Measurements from ENCODE around the gene CLIP4.

The CLIP4 gene

DNA sequence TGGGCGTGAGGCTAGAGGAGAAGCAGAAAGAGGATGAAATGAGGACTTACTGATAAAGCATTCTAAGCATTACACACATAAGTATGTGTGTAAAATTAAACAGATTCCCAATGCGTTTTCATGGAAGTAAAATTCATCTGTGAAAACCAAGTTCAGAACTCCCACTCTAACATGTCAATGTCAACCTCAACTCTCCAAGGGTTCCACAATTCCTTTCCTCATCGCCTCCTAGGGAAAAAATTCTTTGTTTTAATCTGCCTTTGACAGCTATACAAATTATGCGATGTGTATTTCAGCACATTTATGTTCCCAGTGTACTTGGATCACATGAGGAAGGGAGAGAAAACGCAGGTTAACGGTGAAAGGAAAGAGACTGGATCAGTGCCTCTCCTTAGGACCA is 76.6 kb downstream of the CLIP4 start:
- DNase-seq (ENCODE audit: low spot score) = no peak

DNA sequence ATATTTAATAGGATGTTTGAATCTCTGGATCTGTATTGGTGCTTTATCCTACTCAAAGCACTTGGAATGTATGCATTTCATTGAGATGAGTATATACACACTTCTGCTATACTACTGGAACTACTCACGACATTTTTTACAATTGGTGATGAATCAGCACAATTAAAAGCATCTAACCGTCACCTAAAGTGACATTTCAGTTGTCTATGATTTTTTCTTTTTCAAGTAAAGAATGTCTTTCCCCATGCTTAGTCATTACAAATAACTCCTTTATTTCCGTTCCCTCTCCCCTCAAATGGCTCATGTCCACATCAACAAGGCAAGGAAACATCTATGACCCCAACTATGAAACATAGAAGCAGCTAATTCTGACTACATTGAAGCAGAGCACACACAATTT is 77.3 kb downstream of the CLIP4 start:
- peak; percentile 21 for DNase-seq (ENCODE audit: low spot score)

DNA sequence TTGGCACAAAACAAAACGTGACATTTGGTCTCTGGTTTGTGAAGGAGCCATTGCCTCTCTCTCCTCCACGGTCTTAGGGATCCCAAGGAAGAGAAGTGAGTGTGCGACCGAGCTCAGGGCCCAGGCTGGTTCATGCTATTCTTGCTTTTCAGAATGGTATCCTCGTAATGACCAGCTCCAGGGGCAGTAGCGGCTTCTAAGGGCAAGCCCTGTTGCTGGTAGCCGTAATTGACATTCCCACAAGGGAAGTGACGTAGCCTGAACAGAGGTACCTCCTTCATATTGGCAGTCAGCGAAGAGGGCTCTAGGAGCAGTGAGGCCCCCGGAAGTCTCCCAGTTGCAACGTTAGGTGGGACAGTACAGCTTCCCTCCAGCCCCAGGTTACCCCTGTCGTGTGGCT is 77.9 kb downstream of the CLIP4 start:
- DNase-seq (ENCODE audit: low spot score) = no peak

DNA sequence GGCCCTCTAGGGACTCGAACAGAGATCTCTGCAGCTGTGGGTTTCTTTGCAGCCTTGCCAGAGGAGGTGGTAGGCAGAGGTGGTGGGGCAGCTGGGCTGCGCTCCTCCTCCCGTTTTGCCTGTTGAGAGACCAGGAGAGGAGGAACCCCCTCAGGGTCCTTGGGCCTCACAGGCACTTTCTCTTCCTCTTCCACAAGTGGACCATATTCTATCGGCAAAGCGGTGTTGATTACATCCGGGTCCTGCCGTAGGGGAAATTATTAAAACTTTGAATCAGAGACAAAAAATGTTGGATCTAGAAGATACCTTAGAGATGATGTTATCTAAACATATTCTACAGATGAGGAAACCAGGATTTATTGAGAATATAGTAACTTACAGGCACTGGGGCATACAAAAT is 78.5 kb downstream of the CLIP4 start:
- DNase-seq (ENCODE audit: low spot score) = no peak

DNA sequence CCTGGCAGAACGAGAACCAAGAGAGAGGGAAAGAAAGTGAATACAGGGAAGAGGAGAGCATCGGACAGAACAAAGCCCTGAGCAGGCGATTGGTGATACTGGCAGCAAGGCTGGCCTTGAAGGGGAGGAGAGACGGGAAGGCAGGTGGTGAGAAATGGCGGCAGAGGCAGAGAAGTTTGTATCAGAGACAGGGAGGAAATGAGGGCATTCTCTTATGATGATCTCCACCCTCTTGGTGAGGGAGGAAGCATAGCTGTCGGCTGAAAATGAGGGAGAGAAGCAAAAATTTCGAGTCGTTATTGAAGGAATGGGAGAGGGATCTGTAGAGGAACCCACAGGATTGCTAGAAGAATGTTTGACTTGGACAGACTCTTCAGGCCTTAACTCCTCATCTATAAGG is 80.6 kb downstream of the CLIP4 start:
- DNase-seq (ENCODE audit: low spot score) = no peak

DNA sequence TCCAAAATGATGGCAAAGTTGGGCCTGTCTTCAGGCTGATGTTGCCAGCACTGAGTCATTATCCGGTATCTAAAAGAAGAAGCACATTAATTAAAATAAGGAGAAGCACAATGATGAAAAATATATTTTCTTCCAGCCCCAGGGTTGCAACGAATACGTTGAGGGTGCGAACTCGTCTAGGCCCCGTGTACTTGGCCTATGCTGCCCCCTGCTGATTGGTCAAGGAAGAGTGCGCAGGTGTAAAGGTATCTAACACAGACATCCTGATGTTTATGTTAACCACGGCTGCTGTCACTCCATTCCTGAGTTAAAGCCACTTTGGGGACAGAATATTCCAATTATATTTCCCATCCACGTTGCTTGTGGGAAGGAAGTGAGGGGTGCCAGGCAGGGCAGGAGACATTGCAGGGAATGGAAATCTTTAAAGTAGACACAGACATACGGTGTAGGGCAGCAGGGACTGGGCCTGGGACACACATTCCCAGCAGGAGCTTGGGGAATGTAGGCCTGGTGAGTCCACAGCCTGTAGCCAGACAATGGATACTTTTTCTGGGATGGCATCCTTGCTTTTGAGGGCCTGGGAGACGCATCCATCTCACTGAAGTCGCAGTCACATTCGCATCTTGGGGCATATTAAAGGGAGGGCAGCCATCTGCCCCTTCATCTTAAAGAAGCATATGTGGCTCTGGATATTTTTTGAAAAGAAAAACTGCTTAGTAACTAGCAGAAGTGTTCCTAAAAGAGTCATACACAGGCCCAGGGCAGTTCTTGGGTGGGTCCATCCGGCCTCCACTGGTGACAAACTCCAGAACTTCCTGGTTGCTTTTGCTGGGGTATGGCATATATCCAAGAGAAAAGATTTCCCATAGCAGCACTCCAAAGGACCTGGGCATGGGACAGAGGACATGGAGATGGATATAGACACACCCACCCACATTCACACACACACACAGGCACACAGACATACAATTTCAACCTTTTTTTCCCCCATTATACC is 81.9 kb downstream of the CLIP4 start:
- DNase-seq (ENCODE audit: low spot score) = peak; percentile 52

DNA sequence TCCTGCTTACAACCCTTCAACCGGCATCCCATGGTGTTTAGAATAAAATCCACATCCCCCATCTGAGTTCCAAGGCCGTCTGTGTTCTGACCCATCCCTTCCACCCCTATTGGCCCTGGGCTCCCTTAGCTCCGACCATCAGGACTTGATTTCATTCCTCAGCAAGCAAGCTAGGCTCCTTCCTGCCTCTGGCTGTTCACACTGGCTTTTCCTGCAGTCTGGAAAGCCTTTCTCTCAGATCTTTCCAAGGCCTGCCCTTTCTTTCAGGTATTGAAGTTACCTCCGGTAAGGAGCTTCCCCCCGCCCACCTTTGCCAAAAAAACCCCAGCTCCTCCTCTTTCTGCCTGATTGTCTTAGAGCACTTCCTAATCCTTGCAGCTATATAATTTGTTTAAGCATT is 86.8 kb downstream of the CLIP4 start:
- no peak for DNase-seq (ENCODE audit: low spot score)

DNA sequence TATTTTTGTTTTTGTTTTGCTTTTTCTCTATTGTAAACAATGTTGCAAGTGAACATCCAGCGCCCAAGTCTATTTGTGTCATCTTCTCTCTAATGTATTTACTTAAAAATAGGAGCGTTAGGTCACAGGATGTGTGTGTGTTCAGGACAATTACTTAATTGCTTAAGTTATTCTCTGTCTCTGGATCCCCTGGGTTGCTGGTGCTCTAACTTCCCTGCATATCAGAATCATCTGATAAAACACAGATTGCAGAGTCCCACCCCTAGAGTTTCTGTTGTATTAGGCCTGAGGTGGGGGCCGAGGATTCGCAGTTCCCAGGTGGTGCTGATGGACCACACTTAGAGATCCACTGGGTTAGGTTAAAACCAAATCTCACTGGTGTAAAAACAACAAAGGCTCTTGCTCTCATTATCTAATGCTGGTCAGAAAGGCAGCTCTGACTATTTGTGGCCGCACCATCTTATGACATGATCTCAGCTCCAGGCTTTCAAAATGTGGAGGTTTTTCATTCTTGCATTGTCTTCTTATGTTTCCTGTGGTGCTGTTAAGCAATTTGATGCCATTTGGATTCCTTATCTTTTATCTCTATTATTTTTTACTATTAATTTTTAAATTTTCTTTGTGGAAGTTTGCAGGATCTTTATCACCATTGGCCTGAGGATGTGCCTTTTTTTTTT is 87.7 kb downstream of the CLIP4 start:
- DNase-seq (ENCODE audit: low spot score) = no peak

DNA sequence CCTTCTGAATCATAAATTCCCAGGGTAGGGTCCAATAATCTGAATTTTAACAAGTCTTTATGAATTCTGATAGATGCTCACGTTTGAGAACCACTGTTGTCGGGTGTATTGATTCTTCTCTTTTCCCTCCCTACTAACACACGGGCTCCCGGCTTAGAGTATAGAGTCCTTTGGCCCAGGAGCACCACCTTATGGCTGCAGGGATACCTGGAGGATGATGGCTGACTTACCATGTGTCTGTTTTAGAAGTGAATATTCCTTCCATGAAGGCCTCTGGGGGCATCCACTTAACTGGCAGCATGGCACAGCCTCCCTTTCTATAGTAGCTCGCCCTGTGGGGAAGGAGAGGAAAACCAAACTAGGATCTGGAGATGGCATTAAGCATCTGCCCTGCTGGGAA is 91.7 kb downstream of the CLIP4 start:
- DNase-seq (ENCODE audit: low spot score) = no peak

DNA sequence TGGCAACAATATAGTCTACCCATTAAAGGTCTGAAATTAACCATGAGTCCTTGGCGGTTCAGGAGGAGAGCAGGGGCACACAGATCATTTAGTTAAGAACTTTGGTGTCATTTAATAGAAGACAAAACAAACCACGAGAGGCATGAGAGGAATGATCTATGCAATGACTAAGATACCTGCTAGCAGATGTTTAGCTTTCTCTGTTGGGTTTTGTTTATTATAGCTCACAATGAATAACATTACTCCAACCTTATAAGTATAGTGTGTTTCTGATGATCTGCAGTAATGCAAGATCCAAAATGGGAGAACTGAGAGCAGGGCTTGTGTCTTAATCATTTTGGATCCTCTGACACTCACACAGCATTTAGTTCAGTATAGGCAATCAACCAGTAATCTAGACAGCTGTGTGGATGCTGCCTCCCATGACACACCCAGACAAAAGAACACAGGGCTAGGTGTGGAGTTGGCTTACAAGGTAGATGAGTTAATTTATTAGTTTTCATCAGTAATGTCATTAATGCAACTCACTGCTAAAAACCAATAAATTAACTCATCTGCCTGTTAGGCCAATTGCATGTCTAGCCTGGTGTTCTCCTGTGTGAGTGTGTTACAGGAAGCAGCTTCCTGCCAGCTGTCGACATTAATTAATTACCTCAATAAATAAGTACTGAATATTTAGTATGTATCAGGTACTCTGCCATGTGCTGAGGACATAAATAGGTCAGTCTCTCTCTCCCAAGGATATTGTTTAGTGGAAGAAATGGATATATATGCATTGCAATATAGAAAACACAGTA is 92.3 kb downstream of the CLIP4 start:
- DNase-seq (ENCODE audit: low spot score) = no peak

DNA sequence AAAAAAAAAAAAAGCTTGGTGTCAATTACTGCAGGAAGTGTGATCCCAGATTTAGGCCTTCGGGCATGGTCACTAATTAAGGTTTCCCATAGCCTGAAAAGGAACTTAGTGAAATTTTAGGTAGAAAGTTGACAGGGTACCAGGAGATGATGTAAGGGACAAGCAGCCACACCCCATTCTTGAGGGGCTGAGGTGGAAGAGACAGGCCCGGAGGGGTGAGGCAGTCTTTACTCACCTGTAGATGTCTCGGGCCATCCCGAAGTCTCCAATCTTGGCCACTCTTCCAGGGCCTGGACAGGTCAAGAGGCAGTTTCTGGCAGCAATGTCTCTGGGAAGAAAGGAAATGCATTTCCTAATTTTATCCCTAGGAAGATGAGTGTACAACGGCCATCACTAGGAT is 94.3 kb downstream of the CLIP4 start:
- no peak for DNase-seq (ENCODE audit: low spot score)

DNA sequence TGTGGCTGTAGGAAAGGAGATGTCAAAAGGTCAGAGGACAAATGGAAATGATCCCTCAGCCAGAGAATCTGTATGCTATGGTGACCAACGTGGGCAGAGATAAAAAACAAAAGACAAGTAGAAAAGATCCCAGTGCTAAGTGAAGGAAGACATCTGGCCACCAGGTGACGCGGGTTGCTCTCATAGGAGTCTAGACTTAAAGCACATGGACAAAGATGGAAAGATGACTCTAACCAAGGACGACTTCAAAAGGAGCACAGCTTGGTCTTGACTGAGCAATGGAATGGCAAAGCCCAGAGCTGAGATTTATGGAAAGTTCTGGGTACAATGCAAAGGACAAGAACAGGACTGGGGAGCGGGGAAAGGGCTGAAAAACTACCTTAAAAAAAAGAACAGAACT is 96.8 kb downstream of the CLIP4 start:
- no peak for DNase-seq (ENCODE audit: low spot score)

DNA sequence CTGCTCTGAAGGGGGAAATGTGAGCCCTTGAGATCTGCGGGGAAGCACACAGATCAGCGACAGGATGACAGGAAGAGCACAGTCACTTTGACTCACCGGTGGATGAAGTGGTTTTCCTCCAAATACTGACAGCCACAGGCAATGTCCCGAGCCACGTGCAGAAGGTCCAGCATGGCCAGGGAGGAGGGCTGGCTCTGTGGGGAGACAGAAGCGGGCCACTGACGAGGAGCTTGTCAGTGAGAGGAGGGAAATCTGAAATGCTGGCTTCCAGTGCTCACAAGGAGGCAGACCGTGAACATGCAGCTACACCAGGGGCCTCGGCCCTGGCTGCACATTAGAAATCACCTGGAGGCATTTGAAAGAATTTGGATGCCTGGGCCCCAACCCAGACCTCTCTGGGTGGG is 98.7 kb downstream of the CLIP4 start:
- DNase-seq (ENCODE audit: low spot score) = peak; percentile 42

DNA sequence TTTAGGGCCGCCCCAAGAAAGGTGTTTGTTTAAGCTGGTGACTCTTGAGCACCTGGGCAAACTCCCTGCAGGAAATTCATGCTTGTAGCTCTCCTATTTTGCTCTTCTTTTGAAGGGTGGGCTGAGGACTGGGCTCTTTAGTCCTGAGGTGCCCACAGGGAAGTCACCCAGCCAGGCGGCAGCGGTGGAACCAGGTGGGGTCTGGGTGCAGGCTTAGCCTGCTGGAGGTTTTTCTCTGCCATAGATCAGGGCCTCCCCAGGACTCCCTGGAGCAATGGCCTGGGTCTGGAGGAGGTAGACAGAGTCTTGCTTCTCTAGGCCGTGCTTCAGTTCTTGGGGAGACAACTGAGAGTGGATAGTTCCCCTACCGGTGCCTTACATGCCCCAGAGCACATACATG is 99.9 kb downstream of the CLIP4 start:
- no peak for DNase-seq (ENCODE audit: low spot score)

DNA sequence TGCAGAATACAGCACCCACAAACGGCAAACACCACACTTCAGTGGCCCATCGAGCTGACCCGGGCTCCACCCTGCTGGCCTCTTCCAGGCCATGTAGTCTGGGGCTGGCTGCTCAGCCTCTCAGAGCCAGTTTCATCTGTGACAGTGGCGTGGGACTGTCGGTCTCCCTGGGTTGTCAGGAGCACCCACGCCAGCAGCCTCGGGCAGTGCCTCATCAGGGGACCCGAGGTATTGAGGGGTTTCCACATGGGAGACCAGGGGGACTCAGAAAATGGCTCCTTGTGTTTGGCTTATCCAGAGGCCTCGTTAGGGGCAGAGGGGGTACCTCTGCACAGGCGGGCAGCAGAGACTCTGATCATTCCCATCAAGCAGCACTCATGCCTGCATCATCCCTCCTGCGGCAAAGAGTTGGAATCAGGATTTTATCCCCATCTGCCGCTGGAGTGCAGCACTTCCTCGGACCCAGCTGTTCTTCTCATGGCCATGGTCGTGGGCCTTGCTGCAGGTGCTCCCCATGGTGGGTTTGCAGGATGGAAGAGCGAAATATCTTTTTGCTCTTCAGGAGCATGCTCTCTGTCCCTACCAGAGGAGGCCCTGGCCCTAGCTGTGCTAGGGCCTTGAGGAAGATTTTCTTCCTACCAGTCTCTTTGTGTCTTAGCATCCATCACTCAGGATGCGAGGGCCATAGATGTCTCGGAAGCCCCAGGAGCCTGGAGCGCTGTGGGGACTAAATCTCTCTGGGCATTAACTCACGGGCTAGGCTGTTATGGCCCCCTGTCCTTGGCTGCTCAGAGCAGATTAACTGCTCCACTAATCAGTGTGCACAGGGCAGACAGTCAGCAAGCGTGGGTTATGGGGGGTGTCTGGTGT is 100.8 kb downstream of the CLIP4 start:
- no peak for DNase-seq (ENCODE audit: low spot score)

DNA sequence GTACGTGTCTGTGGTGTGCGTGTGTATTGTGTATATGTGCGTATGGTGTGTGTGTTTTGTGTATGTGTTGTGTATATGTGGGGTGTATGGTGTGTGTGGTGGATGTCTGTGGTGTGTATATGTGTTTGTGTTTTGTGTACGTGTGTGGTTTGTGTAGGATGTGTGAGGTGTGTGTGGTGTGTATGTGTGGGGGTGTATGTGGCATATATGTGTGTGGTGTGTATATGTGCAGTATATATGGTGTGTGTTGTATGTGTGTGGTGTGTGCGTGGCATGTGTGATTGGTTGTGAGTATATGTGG is 101.3 kb downstream of the CLIP4 start:
- no peak for DNase-seq (ENCODE audit: low spot score)

DNA sequence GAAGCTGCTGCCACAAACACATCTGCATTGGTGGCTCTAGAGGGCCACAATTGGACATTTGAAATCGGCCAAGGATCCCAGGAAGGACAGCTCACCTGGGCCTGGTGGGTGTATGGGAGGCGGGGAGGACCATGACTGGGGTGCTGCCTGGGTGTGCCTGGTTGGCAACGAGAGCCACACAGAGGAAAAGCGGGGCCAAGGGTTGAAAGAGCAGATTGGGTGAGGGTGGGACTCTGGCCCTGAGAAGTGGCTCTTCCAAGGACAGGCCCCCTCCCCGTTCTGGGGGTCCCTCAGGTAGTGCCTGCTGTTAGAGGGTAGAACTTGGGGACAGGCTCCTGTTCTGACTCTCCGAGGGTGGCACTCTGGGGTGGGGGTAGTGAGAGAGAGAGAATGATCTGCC is 102.9 kb downstream of the CLIP4 start:
- no peak for DNase-seq (ENCODE audit: low spot score)

DNA sequence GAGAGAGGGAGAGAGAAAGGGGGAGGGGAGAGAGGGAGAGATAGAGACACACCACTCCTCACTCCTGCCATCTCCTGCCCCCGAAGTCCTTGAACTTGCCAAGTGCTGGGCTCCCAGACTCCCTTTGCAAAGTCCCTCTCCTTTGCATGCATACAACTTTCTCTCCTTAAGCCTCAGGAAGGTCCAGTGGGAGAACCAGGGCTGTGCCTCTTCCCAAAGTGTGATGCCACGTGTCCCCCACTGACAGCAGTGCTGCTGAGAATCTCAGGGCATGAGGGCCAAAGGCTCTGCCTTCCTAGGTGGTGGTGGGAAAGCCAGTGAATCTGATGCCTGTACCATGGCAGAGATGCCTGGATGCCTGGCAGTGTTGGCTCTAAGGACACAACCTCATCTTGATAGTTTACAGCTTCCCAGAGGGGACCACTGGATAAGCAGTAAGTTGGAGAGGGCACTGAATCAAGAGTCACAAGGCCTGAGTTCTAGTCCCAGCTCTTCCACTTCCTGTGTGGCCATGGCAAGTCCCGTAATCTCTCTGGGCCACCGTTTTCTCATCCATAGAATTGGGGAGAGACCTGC is 103.4 kb downstream of the CLIP4 start:
- DNase-seq (ENCODE audit: low spot score) = no peak

DNA sequence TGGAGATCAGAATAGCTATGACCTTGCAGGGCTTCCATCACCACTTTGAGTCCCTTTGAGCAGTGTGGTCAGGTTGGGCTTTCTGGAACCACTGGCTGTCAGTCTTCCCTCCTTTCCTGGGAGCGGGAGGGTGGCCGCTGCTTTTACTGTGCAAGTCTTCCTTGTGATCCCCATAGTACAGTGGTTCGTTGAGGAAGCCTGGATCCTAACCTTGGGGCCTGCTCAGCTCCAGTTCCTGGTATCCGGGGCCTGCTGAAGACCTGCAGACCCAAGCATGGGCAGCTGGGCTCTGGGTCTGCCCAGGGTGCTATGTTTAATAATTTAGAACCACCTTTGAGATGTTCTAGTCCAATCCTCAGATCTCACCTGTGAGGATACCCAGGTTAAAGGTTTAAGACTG is 104.2 kb downstream of the CLIP4 start:
- no peak for DNase-seq (ENCODE audit: low spot score)

DNA sequence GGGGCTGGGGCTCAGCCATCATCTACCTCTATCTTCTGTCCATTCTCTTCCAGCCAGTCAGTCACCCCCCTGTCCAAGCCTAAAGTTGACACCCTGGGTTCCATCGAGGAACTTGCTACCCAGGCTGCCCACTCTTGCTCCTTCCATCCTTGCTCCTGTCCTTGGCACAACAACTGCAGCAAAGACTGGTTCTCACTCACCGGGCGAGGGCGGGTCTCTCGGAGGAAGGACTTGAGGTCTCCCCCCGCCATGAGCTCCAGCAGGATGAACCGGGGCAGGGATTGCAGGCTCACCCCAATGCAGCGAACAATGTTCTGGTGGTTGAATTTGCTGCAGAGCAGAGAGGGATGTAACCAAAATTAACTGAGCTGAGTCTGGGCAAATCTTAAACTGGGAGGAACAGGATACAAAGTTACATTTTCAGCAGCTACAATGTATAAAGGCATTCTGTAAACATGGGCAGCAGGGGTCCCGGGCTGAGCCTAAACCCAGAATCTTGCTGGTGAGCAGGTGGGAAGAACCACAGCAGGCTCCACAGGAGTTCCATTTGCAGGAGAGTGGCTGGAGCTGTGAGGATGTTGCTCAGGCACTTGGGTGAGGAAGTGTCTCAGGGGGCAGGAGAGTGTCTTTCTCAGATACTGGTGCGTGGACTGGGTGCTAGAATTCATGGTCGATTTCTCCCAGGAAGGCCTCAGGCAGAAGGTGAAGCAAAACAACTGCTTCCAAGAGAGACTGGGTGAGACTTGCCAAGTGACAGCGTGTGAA is 105.5 kb downstream of the CLIP4 start:
- no peak for DNase-seq (ENCODE audit: low spot score)
